SKM-1 (cell line): ENCODE data around the gene ZRANB1.
A peak's percentile ranks its signal among the peaks of the same experiment; 100 is the strongest.

Experiments
- DNase-seq: peaks from one replicate; lab custom pipeline; 2025; ENCODE audit not compliant: unreplicated experiment; lab: John Stamatoyannopoulos, UW

The ZRANB1 gene

GRCh38 chr10:124918906-124919305 is 23.0 kb upstream of the ZRANB1 start:
- DNase-seq, result no peak

DNA sequence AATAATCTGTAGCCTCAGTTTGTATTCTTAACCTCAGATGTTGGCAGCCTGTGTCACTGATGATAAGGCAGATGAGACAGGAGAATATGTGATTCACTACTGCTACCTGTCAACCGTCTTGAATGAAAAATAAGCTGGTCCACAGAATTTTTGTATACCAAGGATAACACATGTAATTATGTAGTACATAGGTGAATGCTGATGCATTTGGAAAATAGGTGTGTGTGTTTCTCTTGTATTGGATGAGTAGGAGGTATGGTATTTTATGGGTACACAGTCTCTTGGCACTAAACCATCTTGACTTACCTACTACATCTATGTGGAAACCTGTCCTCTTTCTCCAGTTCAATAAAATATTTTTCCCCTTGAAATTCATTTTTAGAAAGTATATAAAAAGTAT is 20.7 kb upstream of the ZRANB1 start:
- no peak for DNase-seq

- no peak for DNase-seq
Observed at GRCh38 chr10:124923684-124924083, 18.2 kb upstream of the ZRANB1 start.

DNA sequence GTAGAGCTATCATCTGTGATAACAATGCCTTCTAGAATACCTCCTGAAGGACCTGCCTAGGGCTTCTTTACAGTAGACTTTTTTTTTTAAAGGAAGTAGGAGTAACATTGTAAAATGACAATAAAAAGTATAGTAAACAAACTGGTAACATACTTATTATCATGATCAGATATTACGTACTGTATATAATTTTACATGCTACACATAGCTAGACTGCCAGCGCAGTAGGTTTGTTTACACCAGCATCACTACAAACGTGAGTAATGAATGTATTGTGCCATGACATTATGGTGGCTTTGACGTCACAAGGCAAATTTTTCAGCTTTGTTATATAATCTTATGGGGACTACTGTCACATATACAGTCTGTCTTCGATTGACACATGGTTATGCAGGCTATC is 15.4 kb upstream of the ZRANB1 start:
- DNase-seq, result no peak

DNA sequence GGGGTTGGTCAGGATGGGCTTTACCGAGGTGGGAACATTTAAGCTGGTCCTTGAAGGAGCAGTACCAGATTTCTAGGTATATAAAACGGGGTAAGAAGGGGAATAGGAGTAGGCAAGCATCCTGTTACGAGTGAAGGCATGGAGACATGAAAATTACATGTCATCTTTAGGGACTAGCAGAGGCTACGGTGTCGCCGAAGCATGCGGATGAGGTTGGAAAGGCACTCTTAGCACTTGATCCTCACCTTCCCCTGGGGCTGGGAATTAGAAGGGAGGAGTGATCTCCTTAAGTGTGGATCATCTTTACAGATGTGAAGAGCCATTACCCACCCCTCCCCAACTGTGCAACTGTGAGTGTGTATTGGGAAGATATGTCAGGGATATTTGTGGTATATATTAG is 13.8 kb upstream of the ZRANB1 start:
- DNase-seq, result no peak

- no peak for DNase-seq
Observed at GRCh38 chr10:124928545-124928944, 13.4 kb upstream of the ZRANB1 start.

- no peak for DNase-seq
Observed at GRCh38 chr10:124935946-124936345, 6.0 kb upstream of the ZRANB1 start.

DNA sequence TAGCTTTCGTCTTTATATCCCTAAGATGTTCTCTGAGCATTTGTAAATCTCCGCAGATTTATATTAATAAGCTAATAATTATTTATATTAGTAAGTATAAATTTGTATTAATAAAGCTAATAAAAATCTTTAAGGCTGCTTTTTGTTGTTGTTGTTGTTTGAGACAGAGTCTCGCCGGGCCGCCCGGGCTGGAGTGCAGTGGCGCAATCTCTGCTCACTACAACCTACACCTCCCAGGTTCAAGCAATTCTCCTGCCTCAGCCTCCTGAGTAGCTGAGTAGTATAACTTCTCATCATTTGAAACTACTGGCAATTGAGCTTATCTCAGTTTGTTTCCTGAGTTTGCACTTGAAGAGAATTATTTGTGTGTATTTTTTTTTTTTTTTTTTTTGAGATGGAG is 5.1 kb upstream of the ZRANB1 start:
- no peak for DNase-seq

DNA sequence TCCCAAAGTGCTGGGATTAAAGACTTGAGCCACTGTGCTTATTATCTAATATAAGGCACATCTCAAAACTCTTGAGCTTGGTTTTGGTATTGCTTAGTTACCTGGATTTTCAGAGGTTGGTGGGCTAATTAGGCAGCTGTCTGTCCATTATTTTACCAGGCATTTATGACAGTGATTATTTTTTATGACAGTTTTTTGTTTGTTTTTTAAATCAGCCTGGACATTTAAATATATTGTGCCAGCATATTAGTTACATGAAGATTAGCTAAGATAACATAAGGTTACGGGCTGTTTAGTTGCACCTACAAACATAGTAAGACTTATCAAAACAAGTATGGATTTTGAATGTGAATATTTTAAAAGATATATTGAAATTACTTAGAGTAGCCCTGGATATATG is 2.6 kb upstream of the ZRANB1 start:
- DNase-seq, result no peak

DNA sequence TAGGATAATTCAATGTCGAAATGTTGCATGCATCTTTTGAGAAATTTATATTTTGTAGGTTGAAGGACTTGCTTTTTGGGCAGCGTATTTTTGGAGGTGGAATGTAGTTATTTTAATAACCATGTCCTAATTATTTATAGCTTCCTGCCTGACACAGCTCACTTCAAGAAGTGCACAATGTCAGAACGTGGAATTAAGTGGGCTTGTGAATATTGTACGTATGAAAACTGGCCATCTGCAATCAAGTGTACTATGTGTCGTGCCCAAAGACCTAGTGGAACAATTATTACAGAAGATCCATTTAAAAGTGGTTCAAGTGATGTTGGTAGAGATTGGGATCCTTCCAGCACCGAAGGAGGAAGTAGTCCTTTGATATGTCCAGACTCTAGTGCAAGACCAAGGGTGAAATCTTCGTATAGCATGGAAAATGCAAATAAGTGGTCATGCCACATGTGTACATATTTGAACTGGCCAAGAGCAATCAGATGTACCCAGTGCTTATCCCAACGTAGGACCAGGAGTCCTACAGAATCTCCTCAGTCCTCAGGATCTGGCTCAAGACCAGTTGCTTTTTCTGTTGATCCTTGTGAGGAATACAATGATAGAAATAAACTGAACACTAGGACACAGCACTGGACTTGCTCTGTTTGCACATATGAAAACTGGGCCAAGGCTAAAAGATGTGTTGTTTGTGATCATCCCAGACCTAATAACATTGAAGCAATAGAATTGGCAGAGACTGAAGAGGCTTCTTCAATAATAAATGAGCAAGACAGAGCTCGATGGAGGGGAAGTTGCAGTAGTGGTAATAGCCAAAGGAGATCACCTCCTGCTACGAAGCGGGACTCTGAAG is 620 bp downstream of the ZRANB1 start:
- DNase-seq, result no peak

DNA sequence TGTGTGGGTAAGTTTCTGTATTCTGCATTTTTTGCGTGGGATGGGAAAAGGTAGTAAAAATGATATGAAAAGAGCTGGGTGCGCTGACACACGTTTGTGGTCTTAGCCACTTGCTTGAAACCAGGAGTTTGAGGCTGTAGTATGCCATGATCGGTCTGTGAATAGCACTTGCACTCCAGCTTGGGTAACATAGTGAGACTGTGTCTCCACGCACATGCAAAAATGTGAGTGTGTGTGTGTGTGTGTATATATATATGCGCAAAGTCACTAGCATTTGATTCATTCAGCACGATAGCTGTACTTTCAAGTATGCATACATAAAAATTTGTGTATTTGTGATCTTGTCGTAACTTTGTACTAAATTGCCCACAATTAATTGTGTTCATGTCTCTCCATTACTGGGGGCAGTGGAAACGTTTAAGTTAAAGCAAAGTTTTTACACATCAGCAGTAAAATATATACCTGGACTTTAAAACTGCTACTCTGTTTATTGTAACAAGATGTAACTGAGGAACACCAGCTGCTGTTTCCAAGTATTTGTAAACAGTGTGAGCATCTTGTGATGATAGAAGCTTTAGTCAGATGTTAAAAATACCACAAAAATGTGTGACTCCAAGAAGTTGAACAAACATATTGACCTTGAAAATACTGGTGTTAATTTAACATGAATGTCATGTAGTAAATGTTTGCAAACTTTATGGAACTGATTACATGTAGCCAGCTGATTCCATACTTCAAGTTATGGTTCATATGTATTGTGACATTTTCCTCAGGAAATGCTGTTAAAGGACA is 1.6 kb downstream of the ZRANB1 start:
- DNase-seq, result no peak

GRCh38 chr10:124944982-124945381 is 3.1 kb downstream of the ZRANB1 start:
- DNase-seq, result no peak

- DNase-seq, result no peak
Observed at GRCh38 chr10:124946945-124947344, 5.0 kb downstream of the ZRANB1 start.

DNA sequence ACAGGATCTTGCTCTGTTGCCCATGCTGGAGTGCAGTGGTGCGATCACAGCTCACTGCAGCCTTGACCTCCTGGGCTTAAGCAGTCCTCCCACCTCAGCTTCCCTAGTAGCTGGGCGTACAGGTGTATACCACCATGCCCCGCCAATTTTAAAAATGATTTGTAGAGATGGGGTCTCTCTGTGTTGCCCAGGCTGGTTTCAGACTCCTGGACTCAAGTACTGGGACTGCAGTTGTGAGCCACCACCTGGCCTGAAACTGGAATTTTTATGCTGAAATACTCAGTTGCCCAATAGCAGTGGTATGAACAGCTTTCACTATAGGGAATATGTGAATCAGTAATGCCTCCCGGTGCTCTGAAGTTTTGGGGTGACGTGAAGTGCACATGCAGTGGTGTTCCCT is 7.6 kb downstream of the ZRANB1 start:
- no peak for DNase-seq

- no peak for DNase-seq
Observed at GRCh38 chr10:124952123-124952522, 10.2 kb downstream of the ZRANB1 start.

- DNase-seq, result no peak
Observed at GRCh38 chr10:124953421-124953820, 11.5 kb downstream of the ZRANB1 start.

DNA sequence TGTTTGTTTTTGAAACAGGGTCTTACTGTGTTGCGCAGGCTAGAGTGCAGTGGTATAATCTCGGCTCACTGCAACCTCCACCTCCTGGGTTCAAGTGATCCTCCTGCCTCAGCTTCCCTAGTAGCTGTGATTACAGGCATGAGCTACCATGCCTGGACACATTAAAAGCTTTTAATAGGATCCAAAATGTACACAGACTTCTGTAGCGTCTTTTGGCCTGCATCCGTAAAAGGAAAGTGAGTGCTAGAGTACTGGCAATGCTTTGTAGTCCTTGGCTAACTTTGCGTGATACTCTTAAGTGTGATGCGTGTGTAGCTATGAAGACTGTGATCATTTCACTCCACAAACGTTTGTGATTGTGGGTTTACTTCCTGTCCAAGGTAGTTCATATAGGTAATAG is 13.3 kb downstream of the ZRANB1 start:
- DNase-seq, result no peak

DNA sequence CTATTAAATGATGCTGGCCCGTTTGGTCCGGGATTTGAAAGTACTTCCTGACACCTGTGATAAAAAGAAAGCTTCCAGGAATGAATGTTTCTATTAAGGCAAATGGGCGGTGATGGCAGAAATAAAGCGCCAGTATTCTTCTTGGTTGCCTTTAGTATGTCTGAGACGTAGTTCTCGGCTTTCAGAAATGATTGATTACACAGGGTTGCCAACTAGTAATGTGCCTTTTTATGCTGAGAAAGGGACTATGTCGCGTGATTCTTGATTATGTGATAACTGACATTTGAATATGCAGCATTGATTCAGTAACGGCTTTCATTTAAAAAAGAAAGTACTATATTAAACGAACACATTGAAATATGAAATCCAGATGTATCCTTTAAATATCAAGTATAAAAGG is 13.9 kb downstream of the ZRANB1 start:
- DNase-seq, result no peak

- DNase-seq, result no peak
Observed at GRCh38 chr10:124956764-124957163, 14.8 kb downstream of the ZRANB1 start.

DNA sequence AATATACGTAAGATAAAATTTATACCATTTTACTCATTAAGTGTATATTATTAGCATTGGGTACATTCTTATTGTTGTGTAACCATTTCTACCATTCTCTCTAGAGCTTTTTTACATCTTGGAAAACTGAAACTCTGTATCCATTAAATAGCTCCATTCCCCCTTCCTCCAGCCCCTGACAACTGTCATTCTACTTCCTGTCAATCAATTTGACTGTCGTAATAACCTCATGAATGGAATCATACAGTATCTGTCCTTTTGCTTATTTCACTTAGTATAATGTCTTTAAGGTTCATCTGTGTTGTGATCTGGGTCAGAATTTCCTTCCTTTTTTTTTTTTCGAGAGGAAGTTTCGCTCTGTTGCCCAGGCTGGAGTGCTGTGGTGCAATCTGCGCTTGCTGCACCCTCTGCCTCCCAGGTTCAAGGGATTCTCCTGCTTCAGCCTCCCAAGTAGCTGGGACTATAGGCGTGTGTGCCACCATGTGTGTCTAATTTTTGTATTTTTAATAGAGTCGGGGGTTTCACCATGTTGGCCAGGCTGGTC is 15.6 kb downstream of the ZRANB1 start:
- DNase-seq, result peak; percentile 27

- DNase-seq, result no peak
Observed at GRCh38 chr10:124959564-124959963, 17.6 kb downstream of the ZRANB1 start.

DNA sequence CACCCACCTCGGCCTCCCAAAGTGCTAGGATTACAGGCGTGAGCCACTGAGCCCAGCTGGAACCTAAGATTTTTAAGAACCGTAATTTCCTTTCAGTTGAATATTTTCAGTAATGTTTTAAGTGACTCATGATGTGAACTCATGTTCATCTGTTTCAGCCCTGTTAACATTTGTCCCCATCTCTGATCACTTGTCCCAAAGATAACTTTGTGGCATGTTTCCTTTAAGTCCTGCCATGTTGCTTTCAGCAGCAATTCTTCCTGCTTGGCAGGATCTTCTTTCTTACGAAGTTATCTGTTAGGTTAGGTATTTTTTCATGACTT is 19.3 kb downstream of the ZRANB1 start:
- no peak for DNase-seq
